SU-DHL-6 (cell line): ENCODE measurements around the gene MAS1.

Experiments used
- H2AFZ ChIP-seq: fragments of 200-600 bp; sonication (generic); 2 replicates; pipeline ENCODE4 v1.6.1; 2014; ENCODE audit warnings: low read depth, mild to moderate bottlenecking, moderate library complexity, mixed read lengths, antibody characterized with exemption, low read length; ENCODE audit not compliant: severe bottlenecking
- H3F3A ChIP-seq: fragments of 200-600 bp; shearing (Covaris generic); 2 replicates; pipeline ENCODE4 v1.6.0; 2016; ENCODE audit warnings: antibody characterized with exemption, mild to moderate bottlenecking; ENCODE audit not compliant: insufficient read depth
- H3K27ac ChIP-seq: fragments of 200-600 bp; sonication (generic); 2 replicates; pipeline ENCODE4 v1.5.1; 2016; ENCODE audit warnings: low read depth, mild to moderate bottlenecking, low read length, moderate library complexity, mixed read lengths
- H3K27me3 ChIP-seq: fragments of 200-600 bp; sonication (generic), shearing (Covaris generic); 2 replicates; pipeline ENCODE4 v1.6.0; 2014; ENCODE audit warnings: mild to moderate bottlenecking, low read length
- H3K36me3 ChIP-seq: fragments of 200-600 bp; sonication (generic); 2 replicates; pipeline ENCODE4 v1.6.1; 2014; ENCODE audit warnings: mild to moderate bottlenecking, low read length, mixed read lengths
- H3K4me2 ChIP-seq: fragments of 300-600, 200-600 bp; shearing (Covaris generic), sonication (generic); 2 replicates; pipeline ENCODE4 v1.6.0; 2014; ENCODE audit warnings: low read length, low read depth, mild to moderate bottlenecking; ENCODE audit not compliant: poor library complexity, severe bottlenecking
- H3K4me3 ChIP-seq: fragments of 200-600 bp; sonication (generic); 2 replicates; pipeline ENCODE4 v1.5.1; 2014; ENCODE audit warnings: antibody characterized with exemption, low read length, mild to moderate bottlenecking, mixed read lengths; ENCODE audit not compliant: insufficient read depth, poor library complexity, severe bottlenecking
- H3K79me2 ChIP-seq: fragments of 200-600 bp; sonication (generic); 2 replicates; pipeline ENCODE4 v1.6.1; 2014; ENCODE audit warnings: mild to moderate bottlenecking, low read length, moderate library complexity; ENCODE audit not compliant: insufficient read depth
- H3K9ac ChIP-seq: fragments of 200-600 bp; sonication (generic); 2 replicates; pipeline ENCODE4 v1.7.0; 2014; ENCODE audit warnings: mild to moderate bottlenecking, low read length
- H3K9me2 ChIP-seq: fragments of 200-600 bp; sonication (generic); replicated peaks from 2 replicates; pipeline ENCODE4 v1.6.1; 2014; ENCODE audit warnings: low read length; ENCODE audit not compliant: insufficient read depth
- H3K9me3 ChIP-seq: fragments of 200-600 bp; sonication (generic); 2 replicates; pipeline ENCODE4 v1.6.1; 2014; ENCODE audit warnings: low read length, mixed read lengths; ENCODE audit not compliant: insufficient read depth
- H4K20me1 ChIP-seq: fragments of 200-600 bp; sonication (generic); 2 replicates; pipeline ENCODE4 v1.6.1; 2014; ENCODE audit warnings: low read depth, mild to moderate bottlenecking, antibody characterized with exemption, low read length, moderate library complexity, mixed read lengths
- EZH2phosphoT487 ChIP-seq: fragments of 200-600 bp; sonication (generic), shearing (Covaris generic); conservative IDR thresholded peaks from 2 replicates; pipeline ENCODE4 v1.6.1; 2018; ENCODE audit warnings: mild to moderate bottlenecking, antibody characterized with exemption, low read length, moderate library complexity, mixed read lengths
- TF ChIP-seq, protein P1 (sequence below): fragments of 200-600 bp; sonication (generic); IDR thresholded peaks from one replicate; pipeline ENCODE4 v1.5.1; 2017; ENCODE audit warnings: antibody characterized with exemption, mild to moderate bottlenecking, low read length, moderate library complexity; ENCODE audit not compliant: insufficient read depth, poor library complexity, severe bottlenecking

MAS1 gene

DNA sequence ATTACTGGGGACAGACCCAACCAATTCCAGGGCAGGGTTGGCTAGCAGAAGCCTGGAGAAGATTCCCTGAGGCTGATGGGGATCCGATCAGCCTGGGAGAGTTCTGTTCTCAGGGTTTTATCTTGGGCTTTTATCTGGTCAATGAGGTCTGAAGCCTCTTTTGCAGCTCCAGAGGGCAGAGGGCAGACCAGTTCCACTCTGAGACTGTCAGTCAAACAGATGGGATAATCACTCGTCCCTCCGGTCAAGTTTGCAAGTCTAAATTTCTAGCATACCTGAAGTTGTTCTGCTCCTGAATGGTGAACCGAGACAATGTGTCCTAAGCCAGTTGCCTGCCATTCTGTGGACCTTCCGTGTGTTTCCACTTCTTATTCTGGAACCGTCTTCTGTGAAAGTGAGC lies 3.0 kb upstream of the MAS1 start:
- H3K27me3 ChIP-seq, result no peaks in the 10 kb centered on the region
- H3K9me2 ChIP-seq, result no peaks in the 10 kb centered on the region
- TF ChIP-seq, protein P1, sequence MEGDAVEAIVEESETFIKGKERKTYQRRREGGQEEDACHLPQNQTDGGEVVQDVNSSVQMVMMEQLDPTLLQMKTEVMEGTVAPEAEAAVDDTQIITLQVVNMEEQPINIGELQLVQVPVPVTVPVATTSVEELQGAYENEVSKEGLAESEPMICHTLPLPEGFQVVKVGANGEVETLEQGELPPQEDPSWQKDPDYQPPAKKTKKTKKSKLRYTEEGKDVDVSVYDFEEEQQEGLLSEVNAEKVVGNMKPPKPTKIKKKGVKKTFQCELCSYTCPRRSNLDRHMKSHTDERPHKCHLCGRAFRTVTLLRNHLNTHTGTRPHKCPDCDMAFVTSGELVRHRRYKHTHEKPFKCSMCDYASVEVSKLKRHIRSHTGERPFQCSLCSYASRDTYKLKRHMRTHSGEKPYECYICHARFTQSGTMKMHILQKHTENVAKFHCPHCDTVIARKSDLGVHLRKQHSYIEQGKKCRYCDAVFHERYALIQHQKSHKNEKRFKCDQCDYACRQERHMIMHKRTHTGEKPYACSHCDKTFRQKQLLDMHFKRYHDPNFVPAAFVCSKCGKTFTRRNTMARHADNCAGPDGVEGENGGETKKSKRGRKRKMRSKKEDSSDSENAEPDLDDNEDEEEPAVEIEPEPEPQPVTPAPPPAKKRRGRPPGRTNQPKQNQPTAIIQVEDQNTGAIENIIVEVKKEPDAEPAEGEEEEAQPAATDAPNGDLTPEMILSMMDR, result no peak
- no peak for TF ChIP-seq EZH2phosphoT487
- no peak overlapping the region for H3K4me3 ChIP-seq
- H3K9me3 ChIP-seq, result no peaks in the 10 kb centered on the region
- H3F3A ChIP-seq, result no peaks in the 10 kb centered on the region
- no peaks in the 10 kb centered on the region for H4K20me1 ChIP-seq
- no peaks in the 10 kb centered on the region for H3K79me2 ChIP-seq
- no peak overlapping the region for H2AFZ ChIP-seq
- H3K9ac ChIP-seq, result no peak overlapping the region
- H3K4me2 ChIP-seq, result no peak overlapping the region
- no peak overlapping the region for H3K27ac ChIP-seq
- H3K36me3 ChIP-seq, result no peaks in the 10 kb centered on the region

DNA sequence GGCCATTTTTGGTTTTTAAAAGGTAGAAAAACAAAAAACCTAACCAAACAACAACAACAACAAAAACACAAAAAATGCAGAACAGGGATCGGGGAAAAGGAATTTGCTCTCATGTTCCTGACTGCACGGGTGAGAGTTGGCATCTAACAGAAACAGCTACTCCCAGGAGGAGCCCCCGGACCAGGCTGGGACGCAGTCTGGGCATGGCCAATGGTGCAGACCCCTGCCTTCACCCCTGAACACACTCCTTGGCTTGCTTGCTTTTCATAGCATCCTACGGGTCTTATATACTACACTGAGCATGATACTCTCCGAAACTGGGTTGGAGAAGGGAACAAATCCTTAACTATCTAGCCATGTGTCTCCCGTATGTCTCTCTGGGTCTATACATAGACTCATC lies 587 bp upstream of the MAS1 start:
- H3K36me3 ChIP-seq, result no peaks in the 10 kb centered on the region
- no peak overlapping the region for H3K4me3 ChIP-seq
- no peak overlapping the region for H2AFZ ChIP-seq
- H3K27me3 ChIP-seq, result no peaks in the 10 kb centered on the region
- no peaks in the 10 kb centered on the region for H4K20me1 ChIP-seq
- no peaks in the 10 kb centered on the region for H3K9me3 ChIP-seq
- H3K27ac ChIP-seq, result no peak overlapping the region
- H3F3A ChIP-seq, result no peaks in the 10 kb centered on the region
- no peaks in the 10 kb centered on the region for H3K9me2 ChIP-seq
- H3K9ac ChIP-seq, result no peak overlapping the region
- no peak overlapping the region for H3K4me2 ChIP-seq
- TF ChIP-seq, protein P1, result no peak
- no peak for TF ChIP-seq EZH2phosphoT487
- no peaks in the 10 kb centered on the region for H3K79me2 ChIP-seq

DNA sequence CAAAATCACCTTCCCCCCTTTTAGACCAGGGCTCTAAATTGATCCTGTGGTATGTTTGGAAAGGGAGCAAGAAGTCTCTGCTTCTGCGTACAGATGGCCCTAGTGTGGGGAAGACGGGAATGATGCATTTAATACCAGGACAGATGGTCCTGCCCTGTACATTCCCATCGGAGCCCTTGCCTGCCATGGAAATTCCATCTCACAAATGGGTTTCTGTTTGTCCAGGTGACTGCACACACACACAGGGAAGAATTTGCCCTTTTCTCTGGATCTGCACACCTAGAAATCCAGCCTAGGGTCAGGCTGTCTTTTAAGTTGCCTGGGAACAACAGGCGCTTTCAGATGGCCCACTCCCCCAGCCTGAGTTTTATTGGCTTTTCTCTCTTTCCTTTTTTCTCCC lies 1.3 kb downstream of the MAS1 start:
- TF ChIP-seq, protein P1, result no peak
- TF ChIP-seq EZH2phosphoT487, result no peak
- Histone ChIP-seq H4K20me1 (no peaks in the 10 kb centered on the region), H3K9me2 (no peaks in the 10 kb centered on the region), H3K9me3 (no peaks in the 10 kb centered on the region), H3K27ac (no peak overlapping the region), H3K27me3 (no peaks in the 10 kb centered on the region), H3F3A (no peaks in the 10 kb centered on the region), H3K9ac (no peak overlapping the region), H3K79me2 (no peaks in the 10 kb centered on the region), H3K4me3 (no peak overlapping the region), H2AFZ (no peak overlapping the region), H3K4me2 (no peak overlapping the region), H3K36me3 (no peaks in the 10 kb centered on the region)

DNA sequence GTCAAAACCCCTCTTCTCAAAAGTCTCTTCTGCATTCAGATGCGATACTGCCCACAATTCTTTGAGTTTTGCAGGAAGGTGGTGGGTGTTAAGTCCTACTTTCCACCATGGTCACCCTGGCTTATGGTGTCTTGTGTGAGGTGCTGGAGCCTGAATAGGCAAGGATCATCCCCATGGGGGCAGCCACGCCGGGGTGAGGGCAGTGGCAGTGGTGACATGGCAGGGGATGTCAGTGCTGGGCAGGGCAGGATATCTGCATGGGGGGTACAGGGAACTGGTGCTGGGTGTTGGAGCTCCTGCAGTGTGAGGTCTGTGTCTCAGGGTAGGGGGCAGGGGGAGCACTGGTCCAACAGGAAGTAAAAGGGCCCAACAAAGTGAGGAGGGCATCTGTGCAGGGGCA lies 2.3 kb downstream of the MAS1 start:
- Histone ChIP-seq H3K4me2 (no peak overlapping the region), H3K36me3 (no peaks in the 10 kb centered on the region), H3K27ac (no peak overlapping the region), H3K4me3 (no peak overlapping the region), H3K27me3 (no peaks in the 10 kb centered on the region), H3K9me2 (no peaks in the 10 kb centered on the region), H3K79me2 (no peaks in the 10 kb centered on the region), H2AFZ (no peak overlapping the region), H4K20me1 (no peaks in the 10 kb centered on the region), H3K9me3 (no peaks in the 10 kb centered on the region), H3F3A (no peaks in the 10 kb centered on the region), H3K9ac (no peak overlapping the region)
- no peak for TF ChIP-seq EZH2phosphoT487
- TF ChIP-seq, protein P1, result no peak
